HUES6 (cell line): ENCODE data around the gene SLC41A3.
"Not testable (repeated sequence)": the region's sequence is repeated elsewhere in the genome, so short reads cannot be mapped to it uniquely, and the experiment has no call there.

Experiments
- H3K27ac ChIP-seq: 2 replicates; pipeline ENCODE4 v1.7.0; 2013; ENCODE audit warnings: low read depth, mild to moderate bottlenecking, low read length, inconsistent platforms
- H3K27me3 ChIP-seq: 2 replicates; pipeline ENCODE4 v1.6.1; 2013; ENCODE audit warnings: low read length; ENCODE audit not compliant: control insufficient read depth, insufficient read depth
- H3K36me3 ChIP-seq: 2 replicates; pipeline ENCODE4 v1.6.1; 2013; ENCODE audit warnings: low read length; ENCODE audit not compliant: control insufficient read depth, insufficient read depth
- H3K4me1 ChIP-seq: 2 replicates; pipeline ENCODE4 v1.6.1; 2013; ENCODE audit warnings: low read length; ENCODE audit not compliant: control insufficient read depth, insufficient read depth
- H3K4me3 ChIP-seq: 2 replicates; pipeline ENCODE4 v1.5.1; 2013; ENCODE audit warnings: low read depth, low read length
- H3K9ac ChIP-seq: one replicate; pipeline ENCODE4 v1.6.1; 2013; ENCODE audit warnings: mild to moderate bottlenecking, low read length
- H3K9me3 ChIP-seq: 2 replicates; pipeline ENCODE4 v1.6.1; 2013; ENCODE audit warnings: low read depth, low read length; ENCODE audit not compliant: control insufficient read depth, insufficient read depth

SLC41A3 gene

GRCh38 chr3:126092128-126092527, 8.2 kb upstream of the SLC41A3 start:
- not testable (repeated sequence) for H3K9ac ChIP-seq, H3K4me1 ChIP-seq, H3K4me3 ChIP-seq, H3K27ac ChIP-seq, H3K27me3 ChIP-seq, H3K36me3 ChIP-seq
- H3K9me3 ChIP-seq: peaks cover 67% of the 10 kb centered on the region

GRCh38 chr3:126087552-126088175, 3.7 kb upstream of the SLC41A3 start:
- Histone ChIP-seq H3K9me3 (peaks cover 64% of the 10 kb centered on the region), H3K36me3 (no peaks in the 10 kb centered on the region), H3K4me1 (no peaks in the 10 kb centered on the region), H3K9ac (no peak overlapping the region), H3K4me3 (no peak overlapping the region), H3K27me3 (no peaks in the 10 kb centered on the region), H3K27ac (no peak overlapping the region)

GRCh38 chr3:126085841-126086240, 1.9 kb upstream of the SLC41A3 start:
- no peak overlapping the region for H3K27ac ChIP-seq
- H3K9me3 ChIP-seq: peaks cover 46% of the 10 kb centered on the region
- no peak overlapping the region for H3K4me3 ChIP-seq
- H3K36me3 ChIP-seq: no peaks in the 10 kb centered on the region
- H3K4me1 ChIP-seq: no peaks in the 10 kb centered on the region
- no peak overlapping the region for H3K9ac ChIP-seq
- no peaks in the 10 kb centered on the region for H3K27me3 ChIP-seq

DNA sequence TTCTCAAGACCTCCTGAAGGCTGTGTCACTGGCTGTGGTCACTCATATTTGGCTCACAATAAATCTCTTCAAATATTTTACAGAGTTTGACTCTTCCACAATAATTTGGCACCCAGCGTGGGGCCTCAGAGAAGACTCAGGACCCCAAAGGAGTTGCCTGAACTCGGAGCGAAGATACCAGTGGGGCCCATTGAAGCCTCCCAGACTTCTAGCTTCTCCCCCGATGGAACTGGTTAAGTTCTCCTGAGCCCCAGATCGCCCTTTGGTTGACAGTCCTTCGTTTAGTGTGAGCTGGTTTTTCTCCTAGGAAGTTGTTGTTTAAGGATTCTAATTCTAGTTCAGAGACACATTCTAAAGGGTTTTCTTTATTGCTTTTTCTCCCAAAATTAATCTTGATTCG, 1.4 kb upstream of the SLC41A3 start:
- no peak overlapping the region for H3K4me3 ChIP-seq
- peaks cover 41% of the 10 kb centered on the region for H3K9me3 ChIP-seq
- H3K36me3 ChIP-seq: no peaks in the 10 kb centered on the region
- no peaks in the 10 kb centered on the region for H3K27me3 ChIP-seq
- H3K9ac ChIP-seq: no peak overlapping the region
- H3K27ac ChIP-seq: no peak overlapping the region
- no peaks in the 10 kb centered on the region for H3K4me1 ChIP-seq

DNA sequence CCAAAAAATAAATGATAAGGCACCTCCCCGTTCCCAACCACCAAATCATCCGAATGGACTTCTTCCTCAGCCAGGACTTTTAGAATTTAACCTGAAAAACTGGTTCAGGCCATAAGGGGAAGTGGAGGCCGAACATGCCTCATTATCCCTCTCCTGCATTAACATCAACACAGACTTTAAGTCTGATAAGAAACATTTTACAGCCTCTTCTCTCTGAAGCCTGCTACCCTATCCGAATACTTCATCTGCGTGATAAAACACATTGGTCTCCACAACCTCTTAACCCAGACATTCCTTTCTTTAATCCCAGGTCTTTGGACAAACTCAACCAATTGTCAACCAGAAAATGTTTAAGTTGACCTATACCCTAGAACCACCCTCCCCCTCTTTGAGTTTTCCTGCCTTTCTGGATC, 850 bp upstream of the SLC41A3 start:
- Histone ChIP-seq H3K4me3 (peak overlapping the region; percentile 88), H3K9me3 (peaks cover 36% of the 10 kb centered on the region), H3K27me3 (no peaks in the 10 kb centered on the region), H3K4me1 (no peaks in the 10 kb centered on the region), H3K9ac (no peak overlapping the region), H3K36me3 (no peaks in the 10 kb centered on the region), H3K27ac (no peak overlapping the region)

DNA sequence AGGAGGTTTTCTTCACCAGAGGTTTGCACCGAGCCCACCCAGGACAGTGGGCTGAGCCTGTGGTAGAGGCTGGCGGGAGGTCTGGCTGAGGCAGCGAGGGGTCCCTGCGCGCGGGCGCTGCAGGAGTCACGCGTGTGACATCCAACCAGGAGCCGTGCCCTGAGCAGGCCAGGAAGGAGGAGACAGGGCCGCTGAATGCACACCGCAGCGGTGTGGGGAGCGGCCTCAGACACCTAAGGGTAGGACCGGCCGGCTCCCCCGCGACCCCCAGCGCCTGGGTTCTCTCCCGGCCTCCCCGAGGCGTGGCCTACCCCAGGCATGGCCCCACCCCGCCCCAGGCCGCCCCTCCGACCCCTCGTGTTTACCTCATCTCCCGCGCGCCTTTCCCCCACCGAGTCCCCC, 412 bp downstream of the SLC41A3 start:
- Histone ChIP-seq H3K27me3 (no peaks in the 10 kb centered on the region), H3K9ac (peak overlapping the region; percentile 69), H3K27ac (0 out of 2 replicates have a peak overlapping the region, but pooled peaks have one; percentile 54)

DNA sequence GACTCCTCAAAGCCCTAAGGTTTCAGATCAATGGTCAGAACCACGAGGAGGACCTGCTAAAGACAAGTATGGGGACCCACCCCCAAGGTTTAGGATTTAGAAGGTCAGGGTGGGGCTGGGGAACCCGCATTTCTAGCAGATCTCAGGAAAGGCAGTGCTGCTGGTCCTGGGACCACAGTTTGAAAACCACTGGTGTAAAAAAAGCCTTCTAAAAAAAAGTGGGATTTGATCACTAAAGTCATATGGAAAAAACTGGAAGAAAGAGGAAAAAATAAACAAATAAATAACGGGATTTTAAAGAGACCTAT, 832 bp downstream of the SLC41A3 start:
- no peaks in the 10 kb centered on the region for H3K36me3 ChIP-seq
- H3K4me3 ChIP-seq: peak overlapping the region; percentile 88
- H3K9me3 ChIP-seq: peaks cover 21% of the 10 kb centered on the region
- H3K4me1 ChIP-seq: no peaks in the 10 kb centered on the region
- peak overlapping the region; percentile 69 for H3K9ac ChIP-seq
- no peak overlapping the region for H3K27ac ChIP-seq
- H3K27me3 ChIP-seq: no peaks in the 10 kb centered on the region

More for the DNA sequence above, 412 bp downstream of the SLC41A3 start:
- H3K4me3 ChIP-seq: peak overlapping the region; percentile 88
- H3K4me1 ChIP-seq: no peaks in the 10 kb centered on the region
- H3K36me3 ChIP-seq: no peaks in the 10 kb centered on the region
- H3K9me3 ChIP-seq: peaks cover 24% of the 10 kb centered on the region

- H3K4me1 ChIP-seq: no peaks in the 10 kb centered on the region
- no peak overlapping the region for H3K27ac ChIP-seq
- H3K9ac ChIP-seq: no peak overlapping the region
Observed at GRCh38 chr3:126082362-126083137, 1.4 kb downstream of the SLC41A3 start.

DNA sequence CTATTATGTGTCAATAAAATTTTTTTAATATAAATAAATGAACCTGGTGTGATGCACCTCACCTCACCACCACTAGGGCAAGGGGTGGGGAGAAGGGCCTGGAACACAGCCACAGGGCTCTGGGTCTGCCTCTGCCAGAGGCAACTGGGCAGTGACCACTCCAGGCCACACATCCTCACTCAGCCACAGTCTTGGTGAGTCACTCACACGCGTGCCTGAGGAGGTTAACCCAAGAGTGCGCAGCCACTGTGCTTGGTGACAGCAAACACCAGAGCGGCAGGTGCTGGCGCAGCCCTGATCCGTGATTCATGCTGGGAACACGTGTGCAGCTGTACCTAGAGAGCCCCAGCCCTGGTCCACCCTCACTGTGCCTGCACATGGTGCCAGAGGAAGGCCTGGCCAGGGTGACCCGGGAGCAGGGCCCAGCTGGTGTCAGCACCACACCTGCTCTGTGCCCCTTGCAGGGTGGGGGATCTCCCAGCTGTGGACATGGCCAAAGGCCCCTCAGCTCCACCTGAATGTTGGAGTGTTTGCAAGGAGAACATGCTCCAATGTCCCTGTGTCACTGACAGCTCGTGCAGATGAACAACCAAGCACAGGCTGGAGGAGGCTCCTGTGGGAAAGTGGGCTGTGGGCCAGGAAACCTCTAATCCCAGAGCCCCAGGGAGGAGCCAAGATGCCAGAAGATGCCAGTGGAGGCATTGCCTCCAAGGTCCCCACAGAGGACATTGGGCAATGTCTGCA, 2.1 kb downstream of the SLC41A3 start:
- H3K9ac ChIP-seq: no peak overlapping the region
- no peaks in the 10 kb centered on the region for H3K4me1 ChIP-seq
- H3K27me3 ChIP-seq: no peaks in the 10 kb centered on the region
- H3K36me3 ChIP-seq: no peaks in the 10 kb centered on the region
- H3K9me3 ChIP-seq: peaks cover 13% of the 10 kb centered on the region
- no peak overlapping the region for H3K4me3 ChIP-seq
- no peak overlapping the region for H3K27ac ChIP-seq

More at GRCh38 chr3:126082362-126083137, 1.4 kb downstream of the SLC41A3 start:
- no peaks in the 10 kb centered on the region for H3K36me3 ChIP-seq
- H3K4me3 ChIP-seq: peak overlapping the region; percentile 88
- peaks cover 18% of the 10 kb centered on the region for H3K9me3 ChIP-seq
- H3K27me3 ChIP-seq: no peaks in the 10 kb centered on the region

GRCh38 chr3:126080970-126081369, 3.0 kb downstream of the SLC41A3 start:
- Histone ChIP-seq H3K27ac (no peak overlapping the region), H3K9ac (no peak overlapping the region), H3K27me3 (no peaks in the 10 kb centered on the region), H3K36me3 (no peaks in the 10 kb centered on the region), H3K4me1 (no peaks in the 10 kb centered on the region), H3K9me3 (peaks cover 8% of the 10 kb centered on the region), H3K4me3 (no peak overlapping the region)

DNA sequence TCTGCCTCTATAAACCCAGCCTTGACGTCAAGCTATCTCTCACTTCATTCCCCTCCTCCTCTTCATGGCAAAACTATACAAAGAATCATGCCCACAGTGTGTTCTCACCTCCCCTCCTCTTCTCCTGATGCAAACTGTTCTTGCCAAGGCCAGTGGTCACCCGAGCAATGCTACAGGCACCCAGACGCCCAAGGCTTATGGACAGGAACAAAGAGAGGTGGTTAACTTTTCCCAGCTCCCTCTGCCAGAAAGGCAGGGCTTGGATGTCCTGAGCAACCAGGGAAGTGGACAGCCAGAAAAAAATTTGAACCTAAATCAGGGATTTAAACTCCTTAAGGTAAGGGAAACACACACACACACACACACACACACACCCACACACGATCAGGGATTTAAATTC, 5.1 kb downstream of the SLC41A3 start:
- no peaks in the 10 kb centered on the region for H3K4me1 ChIP-seq
- no peak overlapping the region for H3K4me3 ChIP-seq
- H3K27ac ChIP-seq: no peak overlapping the region
- H3K9ac ChIP-seq: no peak overlapping the region
- no peaks in the 10 kb centered on the region for H3K36me3 ChIP-seq
- H3K9me3 ChIP-seq: no peaks in the 10 kb centered on the region
- H3K27me3 ChIP-seq: no peaks in the 10 kb centered on the region
